ENCODE measurements around the gene XPR1. TPM values are rescaled to one million over a fixed set of nuclear protein-coding genes. Genes with fewer than 3 reads are reported as not detected.

Gene XPR1
- total RNA-seq, 1 experiment from 2014 or later = 19.9 TPM

GRCh38 chr1:180633057-180634056 lies 1.5 kb downstream of the XPR1 start:
- Histone ChIP-seq H3K27ac (ENCODE audit: low read depth, low read length) (no peak overlapping the region), H3K27me3 (ENCODE audit: insufficient read depth, low read length) (no peaks in the 10 kb centered on the region), H3K4me3 (replicated peaks in 1 of 2; ENCODE audit: low read depth in 1 of 2, low read length in 2 of 2) (peak overlapping the region; percentile 67 to 74), H3K36me3 (ENCODE audit: control insufficient read depth in 1 of 2, insufficient read depth in 2 of 2, low read length in 2 of 2) (no peaks in the 10 kb centered on the region), H3K9me2 (ENCODE audit: insufficient read depth) (no peaks in the 10 kb centered on the region), H3K4me2 (ENCODE audit: low read length) (peak overlapping the region; percentile 81), H2AFZ (ENCODE audit: low read depth, low read length, poor library complexity, severe bottlenecking) (no peak overlapping the region), H4K20me1 (ENCODE audit: insufficient read depth) (no peaks in the 10 kb centered on the region), H3K9me3 (ENCODE audit: control insufficient read depth in 1 of 2, insufficient read depth in 1 of 2, low read depth in 1 of 2, low read length in 2 of 2) (no peaks in the 10 kb centered on the region), H3K9ac (ENCODE audit: low read length) (peak overlapping the region; percentile 76; the same call in 1 of the 2 replicates), H3K4me1 (ENCODE audit: control insufficient read depth in 1 of 2, insufficient read depth in 2 of 2, low read length in 2 of 2) (peaks cover 10 to 17% of the 10 kb centered on the region in 2 experiments; a peak in 3 of 4 replicates), H3K79me2 (ENCODE audit: insufficient read depth, low read length) (peaks cover 39% of the 10 kb centered on the region)
- intact Hi-C loops (cut with micrococcal nuclease) = loop anchor here (5.0 to 10.0 kb wide), 3 partner anchors 101 to 531 kb away; no protein-coding TSS in a partner anchor
- ChIA-PET RAD21 (ENCODE audit: low non-redundant PET in 1 of 2, low total read pairs in 2 of 2, uncharacterized antibody in 2 of 2, unreplicated experiment in 2 of 2) (no interaction called here), CTCF (no interaction called here), POLR2A (no interaction called here)
- no peak for DNase-seq (ENCODE audit: low read depth, low spot score)
- no peak for TF ChIP-seq TCF7L2 (IDR thresholded peaks at IDR 0.05; ENCODE audit: borderline replicate concordance, extremely low read depth, insufficient read depth, insufficient read length)
- TF ChIP-seq REST (IDR thresholded peaks at IDR 0.05; ENCODE audit: low read depth) = no peak
- TF ChIP-seq RAD21 (IDR thresholded peaks at IDR 0.05; ENCODE audit: low read depth) = no peak
- TF ChIP-seq CTCF (IDR thresholded peaks at IDR 0.05 in 2 of 3, conservative IDR thresholded peaks at IDR 0.05 in 1 of 3; ENCODE audit: borderline replicate concordance in 1 of 3, insufficient read depth in 1 of 3, low read depth in 2 of 3, low read length in 2 of 3) = no peak
- no peak for TF ChIP-seq ELF1 (IDR thresholded peaks at IDR 0.05; ENCODE audit: borderline replicate concordance, low read depth)
- no peak for TF ChIP-seq SIN3A (IDR thresholded peaks at IDR 0.05; ENCODE audit: low read depth)
- TF ChIP-seq POLR2A (IDR thresholded peaks at IDR 0.05; ENCODE audit: borderline replicate concordance, extremely low read depth, insufficient read depth, insufficient read length) = no peak
- no peak for TF ChIP-seq SP1 (IDR thresholded peaks at IDR 0.05; ENCODE audit: low read depth)
- no peak for TF ChIP-seq POLR2AphosphoS5 (IDR thresholded peaks at IDR 0.05; ENCODE audit: low read depth, low read length)
- TF ChIP-seq CEBPB (IDR thresholded peaks at IDR 0.05; ENCODE audit: low read depth) = no peak
- no peak for TF ChIP-seq ATF3 (IDR thresholded peaks at IDR 0.05)
- no peak for TF ChIP-seq EZH2phosphoT487 (IDR thresholded peaks at IDR 0.05; ENCODE audit: borderline replicate concordance)
- TF ChIP-seq ZFX (IDR thresholded peaks at IDR 0.05) = no peak
- no peak for TF ChIP-seq ZNF274 (IDR thresholded peaks at IDR 0.05; ENCODE audit: low read depth, low read length)
- no peak for TF ChIP-seq SRF (IDR thresholded peaks at IDR 0.05; ENCODE audit: low read depth)
- no peak for TF ChIP-seq ZBTB33 (IDR thresholded peaks at IDR 0.05; ENCODE audit: extremely low read depth, insufficient replicate concordance, low read length)
- no peak for ATAC-seq
- BruUV-seq (replicated peaks) = TSS peak; percentile 39

Data from HCT116 (cell line).